IPS DF 19.7 (cell line): ENCODE results near the gene GOLGA6C.
"Not testable (repeated sequence)": the region's sequence is repeated elsewhere in the genome, so short reads cannot be mapped to it uniquely, and the experiment has no call there.

Experiments
- DNase-seq: peaks from one replicate; pipeline ENCODE4 v3.0.0-alpha.2; 2013; ENCODE audit warnings: low read depth, low spot score

Gene GOLGA6C

GRCh38 chr15:75314552-75315290, 56.6 kb downstream of the GOLGA6C start:
- no peak for DNase-seq

GRCh38 chr15:75319231-75319897, 61.2 kb downstream of the GOLGA6C start:
- DNase-seq, result not testable (repeated sequence)
